ENCODE measurements around the gene MED12L.

DNA sequence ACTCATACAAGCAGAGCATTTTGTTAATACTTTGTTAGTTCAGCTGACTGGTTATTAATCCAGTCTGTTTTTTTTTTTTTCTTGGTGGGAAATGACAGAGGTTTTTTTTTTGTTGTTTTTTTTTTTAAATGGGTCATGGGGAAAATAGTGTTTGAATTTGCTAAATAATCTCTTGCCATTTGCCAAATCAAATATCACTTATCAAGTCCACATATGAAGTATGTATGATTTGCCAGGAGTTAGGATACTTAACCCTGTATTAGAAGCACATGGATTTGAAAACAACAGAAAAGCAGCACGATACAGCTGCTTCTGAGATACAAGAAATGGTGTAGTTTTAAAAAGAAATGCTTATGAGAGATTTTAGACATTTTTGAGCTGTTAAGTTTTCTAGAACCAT, 171.3 kb downstream of the MED12L start:
- TF ChIP-seq, protein P1, sequence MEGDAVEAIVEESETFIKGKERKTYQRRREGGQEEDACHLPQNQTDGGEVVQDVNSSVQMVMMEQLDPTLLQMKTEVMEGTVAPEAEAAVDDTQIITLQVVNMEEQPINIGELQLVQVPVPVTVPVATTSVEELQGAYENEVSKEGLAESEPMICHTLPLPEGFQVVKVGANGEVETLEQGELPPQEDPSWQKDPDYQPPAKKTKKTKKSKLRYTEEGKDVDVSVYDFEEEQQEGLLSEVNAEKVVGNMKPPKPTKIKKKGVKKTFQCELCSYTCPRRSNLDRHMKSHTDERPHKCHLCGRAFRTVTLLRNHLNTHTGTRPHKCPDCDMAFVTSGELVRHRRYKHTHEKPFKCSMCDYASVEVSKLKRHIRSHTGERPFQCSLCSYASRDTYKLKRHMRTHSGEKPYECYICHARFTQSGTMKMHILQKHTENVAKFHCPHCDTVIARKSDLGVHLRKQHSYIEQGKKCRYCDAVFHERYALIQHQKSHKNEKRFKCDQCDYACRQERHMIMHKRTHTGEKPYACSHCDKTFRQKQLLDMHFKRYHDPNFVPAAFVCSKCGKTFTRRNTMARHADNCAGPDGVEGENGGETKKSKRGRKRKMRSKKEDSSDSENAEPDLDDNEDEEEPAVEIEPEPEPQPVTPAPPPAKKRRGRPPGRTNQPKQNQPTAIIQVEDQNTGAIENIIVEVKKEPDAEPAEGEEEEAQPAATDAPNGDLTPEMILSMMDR (IDR thresholded peaks at IDR 0.05; ENCODE audit: low read length) = no peak
- TF ChIP-seq EZH2 (optimal IDR thresholded peaks at IDR 0.05; ENCODE audit: low read depth, low read length) = no peak
- no peak for TF ChIP-seq EZH2phosphoT487 (IDR thresholded peaks at IDR 0.05; ENCODE audit: low read length)
